ENCODE data around the gene TTBK2. TPM values are rescaled to one million over a fixed set of nuclear protein-coding genes. Genes with fewer than 3 reads are reported as not detected.
"Not testable (repeated sequence)": the region's sequence is repeated elsewhere in the genome, so short reads cannot be mapped to it uniquely, and the experiment has no call there.

Gene TTBK2
- polyA plus RNA-seq, 3 donors: 3.7 to 9.0 (median 5.7) TPM

DNA sequence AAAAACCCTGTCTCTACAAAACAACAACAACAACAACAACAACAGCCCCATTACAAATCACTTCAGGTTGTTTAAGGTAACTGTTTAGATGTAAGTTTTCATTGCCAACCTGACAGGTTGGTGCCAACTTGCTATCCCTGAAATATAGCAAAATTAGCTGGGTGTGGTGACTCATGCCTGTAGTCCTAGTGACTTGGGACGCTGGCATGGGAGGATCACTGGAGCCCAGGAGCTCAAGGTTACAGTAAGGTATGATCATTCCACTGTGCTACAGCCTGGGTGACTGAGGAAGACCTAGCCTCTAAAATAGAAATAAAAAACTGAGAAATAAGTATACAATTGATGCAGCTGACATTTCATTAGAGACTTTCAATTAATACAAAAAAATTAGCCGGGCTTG is 147.7 kb downstream of the TTBK2 start:
- H3K36me3 Mint-ChIP-seq: peaks cover 48 to 69% of the 10 kb centered on the region in 2 donors
- Histone ChIP-seq H3K9me3 (replicated peaks in 1 of 2; ENCODE audit: control insufficient read depth in 1 of 2, insufficient read depth in 1 of 2, low read length in 2 of 2) (no peaks in the 10 kb centered on the region), H2AFZ (ENCODE audit: insufficient read depth, low read depth, low read length, poor library complexity, severe bottlenecking) (no peak overlapping the region), H3K4me2 (replicated peaks; ENCODE audit: extremely low read depth, low read length, poor library complexity, severe bottlenecking) (no peak overlapping the region), H3K27me3 (ENCODE audit: control insufficient read depth in 2 of 2, insufficient read depth in 2 of 2, low read length in 2 of 2) (no peaks in the 10 kb centered on the region), H3K4me1 (ENCODE audit: control insufficient read depth in 1 of 2, insufficient read depth in 2 of 2, low read length in 2 of 2) (no peaks in the 10 kb centered on the region), H3K36me3 (replicated peaks in 1 of 2; ENCODE audit: control insufficient read depth in 1 of 2, insufficient read depth in 2 of 2, low read length in 2 of 2) (peaks cover 44 to 61% of the 10 kb centered on the region in 2 donors), H3K79me2 (ENCODE audit: insufficient read depth, low read length) (no peaks in the 10 kb centered on the region), H3K4me3 (replicated peaks in 1 of 3; ENCODE audit: low read depth in 2 of 3, low read length in 3 of 3) (no peak overlapping the region), H3K9ac (ENCODE audit: insufficient read depth, low read length, poor library complexity, severe bottlenecking) (no peak overlapping the region), H3K27ac (ENCODE audit: low read depth in 1 of 2, low read length in 2 of 2) (no peak overlapping the region), H4K20me1 (ENCODE audit: insufficient read depth, low read length) (peaks cover 7% of the 10 kb centered on the region)
- H3K9me3 Mint-ChIP-seq: peaks cover 0 to 3% (median 2%) of the 10 kb centered on the region in 7 donors
- H3K27ac Mint-ChIP-seq: no peak overlapping the region
- DNase-seq: no peak
- TF ChIP-seq, protein P1, sequence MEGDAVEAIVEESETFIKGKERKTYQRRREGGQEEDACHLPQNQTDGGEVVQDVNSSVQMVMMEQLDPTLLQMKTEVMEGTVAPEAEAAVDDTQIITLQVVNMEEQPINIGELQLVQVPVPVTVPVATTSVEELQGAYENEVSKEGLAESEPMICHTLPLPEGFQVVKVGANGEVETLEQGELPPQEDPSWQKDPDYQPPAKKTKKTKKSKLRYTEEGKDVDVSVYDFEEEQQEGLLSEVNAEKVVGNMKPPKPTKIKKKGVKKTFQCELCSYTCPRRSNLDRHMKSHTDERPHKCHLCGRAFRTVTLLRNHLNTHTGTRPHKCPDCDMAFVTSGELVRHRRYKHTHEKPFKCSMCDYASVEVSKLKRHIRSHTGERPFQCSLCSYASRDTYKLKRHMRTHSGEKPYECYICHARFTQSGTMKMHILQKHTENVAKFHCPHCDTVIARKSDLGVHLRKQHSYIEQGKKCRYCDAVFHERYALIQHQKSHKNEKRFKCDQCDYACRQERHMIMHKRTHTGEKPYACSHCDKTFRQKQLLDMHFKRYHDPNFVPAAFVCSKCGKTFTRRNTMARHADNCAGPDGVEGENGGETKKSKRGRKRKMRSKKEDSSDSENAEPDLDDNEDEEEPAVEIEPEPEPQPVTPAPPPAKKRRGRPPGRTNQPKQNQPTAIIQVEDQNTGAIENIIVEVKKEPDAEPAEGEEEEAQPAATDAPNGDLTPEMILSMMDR (IDR thresholded peaks at IDR 0.05): no peak
- intact Hi-C loops (cut with micrococcal nuclease): no loop called here
- no peaks in the 10 kb centered on the region for H3K4me1 Mint-ChIP-seq
- no peak overlapping the region for H3K4me3 Mint-ChIP-seq
- no peaks in the 10 kb centered on the region for H3K27me3 Mint-ChIP-seq (ENCODE audit: low read depth in 3 of 3)
- 100% methylated on average over 1 of the region's 2 CpGs for WGBS (ENCODE audit: insufficient coverage)

GRCh38 chr15:42772144-42772543 is 148.4 kb downstream of the TTBK2 start:
- no peak overlapping the region for H3K4me2 ChIP-seq (replicated peaks; ENCODE audit: extremely low read depth, low read length, poor library complexity, severe bottlenecking)
- H2AFZ ChIP-seq (ENCODE audit: insufficient read depth, low read depth, low read length, poor library complexity, severe bottlenecking): no peak overlapping the region
- Mint-ChIP-seq H3K27me3 (ENCODE audit: low read depth in 3 of 3) (no peaks in the 10 kb centered on the region), H3K4me3 (no peak overlapping the region), H3K36me3 (peaks cover 49 to 73% of the 10 kb centered on the region in 2 donors), H3K27ac (no peak overlapping the region), H3K4me1 (no peaks in the 10 kb centered on the region), H3K9me3 (peaks cover 2 to 9% (median 3%) of the 10 kb centered on the region in 7 donors)
- peaks cover 7% of the 10 kb centered on the region for H4K20me1 ChIP-seq (ENCODE audit: insufficient read depth, low read length)
- H3K79me2 ChIP-seq (ENCODE audit: insufficient read depth, low read length): no peaks in the 10 kb centered on the region
- no peaks in the 10 kb centered on the region for H3K27me3 ChIP-seq (ENCODE audit: control insufficient read depth in 2 of 2, insufficient read depth in 2 of 2, low read length in 2 of 2)
- H3K4me1 ChIP-seq (ENCODE audit: control insufficient read depth in 1 of 2, insufficient read depth in 2 of 2, low read length in 2 of 2): no peaks in the 10 kb centered on the region
- no peak overlapping the region for H3K27ac ChIP-seq (ENCODE audit: low read depth in 1 of 2, low read length in 2 of 2)
- no peak overlapping the region for H3K9ac ChIP-seq (ENCODE audit: insufficient read depth, low read length, poor library complexity, severe bottlenecking)
- DNase-seq: no peak
- TF ChIP-seq, protein P1 (IDR thresholded peaks at IDR 0.05): no peak
- intact Hi-C loops (cut with micrococcal nuclease): no loop called here
- no peaks in the 10 kb centered on the region for H3K9me3 ChIP-seq (replicated peaks in 1 of 2; ENCODE audit: control insufficient read depth in 1 of 2, insufficient read depth in 1 of 2, low read length in 2 of 2)
- peaks cover 44 to 61% of the 10 kb centered on the region in 2 donors for H3K36me3 ChIP-seq (replicated peaks in 1 of 2; ENCODE audit: control insufficient read depth in 1 of 2, insufficient read depth in 2 of 2, low read length in 2 of 2)
- H3K4me3 ChIP-seq (replicated peaks in 1 of 3; ENCODE audit: low read depth in 2 of 3, low read length in 3 of 3): no peak overlapping the region
- WGBS (ENCODE audit: insufficient coverage): no CpG with 5 or more reads among the region's 2 CpGs

GRCh38 chr15:42766109-42766508 is 154.5 kb downstream of the TTBK2 start:
- WGBS (ENCODE audit: insufficient coverage): no CpG with 5 or more reads among the region's 4 CpGs
- H3K4me3 ChIP-seq (replicated peaks in 1 of 3; ENCODE audit: low read depth in 2 of 3, low read length in 3 of 3); H3K79me2 ChIP-seq (ENCODE audit: insufficient read depth, low read length); H3K4me3 Mint-ChIP-seq; H3K9ac ChIP-seq (ENCODE audit: insufficient read depth, low read length, poor library complexity, severe bottlenecking); H3K27me3 ChIP-seq (ENCODE audit: control insufficient read depth in 2 of 2, insufficient read depth in 2 of 2, low read length in 2 of 2); H3K27me3 Mint-ChIP-seq (ENCODE audit: low read depth in 3 of 3); H3K4me2 ChIP-seq (replicated peaks; ENCODE audit: extremely low read depth, low read length, poor library complexity, severe bottlenecking); intact Hi-C loops (cut with micrococcal nuclease); H3K27ac ChIP-seq (ENCODE audit: low read depth in 1 of 2, low read length in 2 of 2); H3K27ac Mint-ChIP-seq; H3K4me1 Mint-ChIP-seq; H4K20me1 ChIP-seq (ENCODE audit: insufficient read depth, low read length); H3K4me1 ChIP-seq (ENCODE audit: control insufficient read depth in 1 of 2, insufficient read depth in 2 of 2, low read length in 2 of 2); DNase-seq; H2AFZ ChIP-seq (ENCODE audit: insufficient read depth, low read depth, low read length, poor library complexity, severe bottlenecking): not testable (repeated sequence)
- Mint-ChIP-seq H3K9me3 (peaks cover 27 to 43% (median 32%) of the 10 kb centered on the region in 7 donors), H3K36me3 (peaks cover 32 to 69% of the 10 kb centered on the region in 2 donors)
- Histone ChIP-seq H3K9me3 (replicated peaks in 1 of 2; ENCODE audit: control insufficient read depth in 1 of 2, insufficient read depth in 1 of 2, low read length in 2 of 2) (peaks cover 10 to 13% of the 10 kb centered on the region in 2 donors), H3K36me3 (replicated peaks in 1 of 2; ENCODE audit: control insufficient read depth in 1 of 2, insufficient read depth in 2 of 2, low read length in 2 of 2) (peaks cover 0 to 33% of the 10 kb centered on the region in 2 donors)
